ENCODE data around the gene OSBP2. TPM values are rescaled to one million over a fixed set of nuclear protein-coding genes. Genes with fewer than 3 reads are reported as not detected.
"Not testable (repeated sequence)": the region's sequence is repeated elsewhere in the genome, so short reads cannot be mapped to it uniquely, and the experiment has no call there.

OSBP2 gene
- total RNA-seq, 1 experiment from 2014 or later: 10.2 TPM

- H3K4me1 ChIP-seq (ENCODE audit: insufficient read depth, low read length): peaks cover 11% of the 10 kb centered on the region
- H3K27ac ChIP-seq (ENCODE audit: low read length): no peak overlapping the region
- TF ChIP-seq EZH2 (IDR thresholded peaks at IDR 0.05; ENCODE audit: low read length, unreplicated experiment) (no peak), EZH2phosphoT487 (IDR thresholded peaks at IDR 0.05; ENCODE audit: borderline replicate concordance, low read length) (no peak)
- TF ChIP-seq, protein P1, sequence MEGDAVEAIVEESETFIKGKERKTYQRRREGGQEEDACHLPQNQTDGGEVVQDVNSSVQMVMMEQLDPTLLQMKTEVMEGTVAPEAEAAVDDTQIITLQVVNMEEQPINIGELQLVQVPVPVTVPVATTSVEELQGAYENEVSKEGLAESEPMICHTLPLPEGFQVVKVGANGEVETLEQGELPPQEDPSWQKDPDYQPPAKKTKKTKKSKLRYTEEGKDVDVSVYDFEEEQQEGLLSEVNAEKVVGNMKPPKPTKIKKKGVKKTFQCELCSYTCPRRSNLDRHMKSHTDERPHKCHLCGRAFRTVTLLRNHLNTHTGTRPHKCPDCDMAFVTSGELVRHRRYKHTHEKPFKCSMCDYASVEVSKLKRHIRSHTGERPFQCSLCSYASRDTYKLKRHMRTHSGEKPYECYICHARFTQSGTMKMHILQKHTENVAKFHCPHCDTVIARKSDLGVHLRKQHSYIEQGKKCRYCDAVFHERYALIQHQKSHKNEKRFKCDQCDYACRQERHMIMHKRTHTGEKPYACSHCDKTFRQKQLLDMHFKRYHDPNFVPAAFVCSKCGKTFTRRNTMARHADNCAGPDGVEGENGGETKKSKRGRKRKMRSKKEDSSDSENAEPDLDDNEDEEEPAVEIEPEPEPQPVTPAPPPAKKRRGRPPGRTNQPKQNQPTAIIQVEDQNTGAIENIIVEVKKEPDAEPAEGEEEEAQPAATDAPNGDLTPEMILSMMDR (conservative IDR thresholded peaks at IDR 0.05; ENCODE audit: low read depth, low read length): no peak
- no peak overlapping the region for H3K4me3 ChIP-seq (ENCODE audit: low read length)
- H3K9ac ChIP-seq (ENCODE audit: low read length): no peak overlapping the region
- intact Hi-C loops (cut with micrococcal nuclease): no loop called here
- H4K20me1 ChIP-seq (ENCODE audit: low read length): no peaks in the 10 kb centered on the region
- no peaks in the 10 kb centered on the region for H3F3A ChIP-seq (ENCODE audit: low read length, unreplicated experiment)
- no TSS peak for BruUV-seq (replicated peaks)
- H3K9me2 ChIP-seq (replicated peaks; ENCODE audit: low read length): no peaks in the 10 kb centered on the region
- DNase-seq: no peak
- no peaks in the 10 kb centered on the region for H3K9me3 ChIP-seq (ENCODE audit: low read length)
- H3K36me3 ChIP-seq (ENCODE audit: low read depth, low read length): no peaks in the 10 kb centered on the region
- ChIA-PET CTCF (no interaction called here), POLR2A (ENCODE audit: unreplicated experiment) (no interaction called here)
- H3K27me3 ChIP-seq (ENCODE audit: low read length): no peaks in the 10 kb centered on the region
- H3K79me2 ChIP-seq (ENCODE audit: low read length): no peaks in the 10 kb centered on the region
- H3K4me2 ChIP-seq (ENCODE audit: low read length): no peak overlapping the region
- no peak overlapping the region for H2AFZ ChIP-seq (ENCODE audit: low read length)
- ATAC-seq: no peak
Measured at GRCh38 chr22:30731658-30732057, 37.0 kb downstream of the OSBP2 start.

DNA sequence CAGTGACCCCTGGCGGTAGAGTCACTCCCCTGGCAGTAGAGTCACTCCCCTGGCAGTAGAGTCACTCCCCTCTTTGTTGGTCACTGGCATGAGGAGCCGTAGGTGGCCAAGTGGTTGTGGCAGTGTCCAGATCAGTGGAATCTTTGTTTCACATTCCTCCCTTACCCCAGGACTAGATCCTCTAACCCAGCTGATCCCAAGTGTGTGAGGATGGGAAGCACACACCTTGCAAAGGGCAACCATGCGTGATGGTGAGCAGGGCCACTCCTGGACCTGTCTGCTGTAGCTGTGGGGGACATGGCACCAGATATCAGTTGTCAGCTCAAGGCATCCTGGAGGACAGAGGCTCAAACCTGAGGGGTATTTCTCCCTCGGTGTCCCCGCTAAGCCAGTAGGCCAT is 37.8 kb downstream of the OSBP2 start:
- no peak overlapping the region for H3K4me2 ChIP-seq (ENCODE audit: low read length)
- H3K9me2 ChIP-seq (replicated peaks; ENCODE audit: low read length): no peaks in the 10 kb centered on the region
- ATAC-seq (no peak), DNase-seq (no peak)
- H3F3A ChIP-seq (ENCODE audit: low read length, unreplicated experiment): no peaks in the 10 kb centered on the region
- H3K9ac ChIP-seq (ENCODE audit: low read length): no peak overlapping the region
- intact Hi-C loops (cut with micrococcal nuclease): no loop called here
- no peaks in the 10 kb centered on the region for H3K27me3 ChIP-seq (ENCODE audit: low read length)
- no peak overlapping the region for H3K27ac ChIP-seq (ENCODE audit: low read length)
- H3K79me2 ChIP-seq (ENCODE audit: low read length): no peaks in the 10 kb centered on the region
- BruUV-seq (replicated peaks): no TSS peak
- CTCF ChIA-PET: no interaction called here
- H3K4me1 ChIP-seq (ENCODE audit: insufficient read depth, low read length): peaks cover 11% of the 10 kb centered on the region
- H3K36me3 ChIP-seq (ENCODE audit: low read depth, low read length): no peaks in the 10 kb centered on the region
- POLR2A ChIA-PET (ENCODE audit: unreplicated experiment): no interaction called here
- no peaks in the 10 kb centered on the region for H4K20me1 ChIP-seq (ENCODE audit: low read length)
- H3K9me3 ChIP-seq (ENCODE audit: low read length): no peaks in the 10 kb centered on the region
- H3K4me3 ChIP-seq (ENCODE audit: low read length): no peak overlapping the region
- H2AFZ ChIP-seq (ENCODE audit: low read length): no peak overlapping the region
- TF ChIP-seq EZH2 (IDR thresholded peaks at IDR 0.05; ENCODE audit: low read length, unreplicated experiment) (no peak), EZH2phosphoT487 (IDR thresholded peaks at IDR 0.05; ENCODE audit: borderline replicate concordance, low read length) (no peak)
- TF ChIP-seq, protein P1 (conservative IDR thresholded peaks at IDR 0.05; ENCODE audit: low read depth, low read length): no peak

- ChIA-PET CTCF (no interaction called here), POLR2A (ENCODE audit: unreplicated experiment) (no interaction called here)
- peak overlapping the region; percentile 42 for H3K4me2 ChIP-seq (ENCODE audit: low read length)
- no peak overlapping the region for H3K4me3 ChIP-seq (ENCODE audit: low read length)
- TF ChIP-seq EZH2phosphoT487 (IDR thresholded peaks at IDR 0.05; ENCODE audit: borderline replicate concordance, low read length): no peak
- TF ChIP-seq EZH2 (IDR thresholded peaks at IDR 0.05; ENCODE audit: low read length, unreplicated experiment): no peak
- TF ChIP-seq, protein P1 (conservative IDR thresholded peaks at IDR 0.05; ENCODE audit: low read depth, low read length): no peak
- no peaks in the 10 kb centered on the region for H3K79me2 ChIP-seq (ENCODE audit: low read length)
- no peak overlapping the region for H2AFZ ChIP-seq (ENCODE audit: low read length)
- H3K27me3 ChIP-seq (ENCODE audit: low read length): no peaks in the 10 kb centered on the region
- DNase-seq: peak; percentile 56
- no TSS peak for BruUV-seq (replicated peaks)
- H3K27ac ChIP-seq (ENCODE audit: low read length): peak overlapping the region; percentile 25
- no peaks in the 10 kb centered on the region for H4K20me1 ChIP-seq (ENCODE audit: low read length)
- no peaks in the 10 kb centered on the region for H3K9me2 ChIP-seq (replicated peaks; ENCODE audit: low read length)
- H3F3A ChIP-seq (ENCODE audit: low read length, unreplicated experiment): no peaks in the 10 kb centered on the region
- no peaks in the 10 kb centered on the region for H3K9me3 ChIP-seq (ENCODE audit: low read length)
- peak; percentile 89 for ATAC-seq
- intact Hi-C loops (cut with micrococcal nuclease): no loop called here
- H3K4me1 ChIP-seq (ENCODE audit: insufficient read depth, low read length): peaks cover 14% of the 10 kb centered on the region
- no peak overlapping the region for H3K9ac ChIP-seq (ENCODE audit: low read length)
- H3K36me3 ChIP-seq (ENCODE audit: low read depth, low read length): no peaks in the 10 kb centered on the region
Measured at GRCh38 chr22:30733181-30733631, 38.5 kb downstream of the OSBP2 start.

DNA sequence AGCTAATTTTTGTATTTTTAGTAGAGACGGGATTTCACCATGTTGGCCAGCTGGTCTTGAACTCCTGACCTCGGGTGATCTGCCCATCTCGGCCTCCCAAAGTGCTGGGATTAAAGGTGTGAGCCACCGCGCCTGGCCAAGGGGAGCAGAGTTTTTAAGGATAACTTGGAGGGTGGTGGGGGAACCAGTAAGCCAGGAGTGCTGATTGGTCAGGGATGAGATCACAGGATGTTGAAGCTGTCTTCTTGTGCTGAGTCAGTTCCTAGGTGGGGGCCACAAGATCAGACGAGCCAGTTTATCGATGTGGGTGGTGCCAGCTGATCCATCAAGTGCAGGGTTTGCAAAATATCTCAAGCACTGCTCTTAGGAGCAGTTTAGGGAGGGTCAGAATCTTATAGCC is 45.3 kb downstream of the OSBP2 start:
- H3K9me2 ChIP-seq (replicated peaks; ENCODE audit: low read length); H3K27me3 ChIP-seq (ENCODE audit: low read length); H3K79me2 ChIP-seq (ENCODE audit: low read length); H3K27ac ChIP-seq (ENCODE audit: low read length); CTCF ChIA-PET; H3K9me3 ChIP-seq (ENCODE audit: low read length); H2AFZ ChIP-seq (ENCODE audit: low read length); H3K4me3 ChIP-seq (ENCODE audit: low read length); H3K36me3 ChIP-seq (ENCODE audit: low read depth, low read length); H3K4me1 ChIP-seq (ENCODE audit: insufficient read depth, low read length); H3K4me2 ChIP-seq (ENCODE audit: low read length); intact Hi-C loops (cut with micrococcal nuclease); H3K9ac ChIP-seq (ENCODE audit: low read length); H3F3A ChIP-seq (ENCODE audit: low read length, unreplicated experiment); BruUV-seq (replicated peaks); H4K20me1 ChIP-seq (ENCODE audit: low read length): not testable (repeated sequence)
- POLR2A ChIA-PET (ENCODE audit: unreplicated experiment): interaction anchor here (0.6 kb wide), 1 partner anchor 181 kb away, joined by 3 read pairs; no protein-coding TSS in a partner anchor
- peak; percentile 23 for DNase-seq
- peak; percentile 24; the same call in 1 of the 2 replicates for ATAC-seq

Measured in PC-3 (cell line).